ENCODE data around the gene HLA-DOA.
A peak's percentile ranks its signal among the peaks of the same experiment; 100 is the strongest.

The HLA-DOA gene

GRCh38 chr6:32968867-32969684 lies 40.3 kb downstream of the HLA-DOA start:
- peak overlapping the region; percentile 97 for H3K9ac ChIP-seq (ENCODE audit: low read length)
- H3K27me3 ChIP-seq (ENCODE audit: control insufficient read depth in 1 of 2, insufficient read depth in 2 of 2, low read length in 2 of 2), result no peaks in the 10 kb centered on the region
- H3K36me3 ChIP-seq (ENCODE audit: insufficient read depth, low read length), result peaks cover 7% of the 10 kb centered on the region
- H3K4me1 ChIP-seq (ENCODE audit: insufficient read depth, low read length), result peaks cover 14% of the 10 kb centered on the region
- H3K9me3 ChIP-seq (ENCODE audit: low read length), result no peaks in the 10 kb centered on the region
- H3K4me3 ChIP-seq (ENCODE audit: low read depth in 1 of 2, low read length in 2 of 2), result peak overlapping the region; percentile 84 to 98
- H3K27ac ChIP-seq (ENCODE audit: low read depth, low read length), result peak overlapping the region; percentile 100

- Histone ChIP-seq H3K4me3 (ENCODE audit: low read depth in 1 of 2, low read length in 2 of 2) (peak within 1 kb of the TSS; percentile 84 to 98), H3K4me1 (ENCODE audit: insufficient read depth, low read length) (peaks cover 14% of the 10 kb centered on the region), H3K9ac (ENCODE audit: low read length) (peak within 1 kb of the TSS; percentile 97), H3K9me3 (ENCODE audit: low read length) (no peaks in the 10 kb centered on the region), H3K27ac (ENCODE audit: low read depth, low read length) (peak within 1 kb of the TSS; percentile 100), H3K36me3 (ENCODE audit: insufficient read depth, low read length) (peaks cover 7% of the 10 kb centered on the region), H3K27me3 (ENCODE audit: control insufficient read depth in 1 of 2, insufficient read depth in 2 of 2, low read length in 2 of 2) (no peaks in the 10 kb centered on the region)
Observed at GRCh38 chr6:32968093-32968866, 41.1 kb downstream of the HLA-DOA start, which contains the start of gene BRD2. Gene BRD2 (plus strand): TSS chr6:32968594. CDS start chr6:32972899, 4,305 bp downstream.

GRCh38 chr6:32967151-32968091 lies 42.0 kb downstream of the HLA-DOA start:
- H3K36me3 ChIP-seq (ENCODE audit: insufficient read depth, low read length), result no peaks in the 10 kb centered on the region
- H3K27ac ChIP-seq (ENCODE audit: low read depth, low read length), result peak overlapping the region; percentile 100
- peak overlapping the region; percentile 84 to 98 for H3K4me3 ChIP-seq (ENCODE audit: low read depth in 1 of 2, low read length in 2 of 2)
- H3K9me3 ChIP-seq (ENCODE audit: low read length), result no peaks in the 10 kb centered on the region
- H3K27me3 ChIP-seq (ENCODE audit: control insufficient read depth in 1 of 2, insufficient read depth in 2 of 2, low read length in 2 of 2), result no peaks in the 10 kb centered on the region
- H3K9ac ChIP-seq (ENCODE audit: low read length), result peak overlapping the region; percentile 91
- H3K4me1 ChIP-seq (ENCODE audit: insufficient read depth, low read length), result peaks cover 14% of the 10 kb centered on the region

GRCh38 chr6:32964776-32965175 lies 44.6 kb downstream of the HLA-DOA start:
- no peaks in the 10 kb centered on the region for H3K27me3 ChIP-seq (ENCODE audit: control insufficient read depth in 1 of 2, insufficient read depth in 2 of 2, low read length in 2 of 2)
- H3K4me3 ChIP-seq (ENCODE audit: low read depth in 1 of 2, low read length in 2 of 2), result no peak overlapping the region
- H3K9ac ChIP-seq (ENCODE audit: low read length), result no peak overlapping the region
- H3K36me3 ChIP-seq (ENCODE audit: insufficient read depth, low read length), result no peaks in the 10 kb centered on the region
- no peak overlapping the region for H3K27ac ChIP-seq (ENCODE audit: low read depth, low read length)
- no peaks in the 10 kb centered on the region for H3K9me3 ChIP-seq (ENCODE audit: low read length)
- peaks cover 14% of the 10 kb centered on the region for H3K4me1 ChIP-seq (ENCODE audit: insufficient read depth, low read length)

GRCh38 chr6:32963866-32964265 lies 45.5 kb downstream of the HLA-DOA start:
- Histone ChIP-seq H3K27me3 (ENCODE audit: control insufficient read depth in 1 of 2, insufficient read depth in 2 of 2, low read length in 2 of 2) (no peaks in the 10 kb centered on the region), H3K9ac (ENCODE audit: low read length) (no peak overlapping the region), H3K4me3 (ENCODE audit: low read depth in 1 of 2, low read length in 2 of 2) (no peak overlapping the region), H3K36me3 (ENCODE audit: insufficient read depth, low read length) (no peaks in the 10 kb centered on the region), H3K27ac (ENCODE audit: low read depth, low read length) (no peak overlapping the region), H3K9me3 (ENCODE audit: low read length) (no peaks in the 10 kb centered on the region), H3K4me1 (ENCODE audit: insufficient read depth, low read length) (peaks cover 14% of the 10 kb centered on the region)

- no peaks in the 10 kb centered on the region for H3K36me3 ChIP-seq (ENCODE audit: insufficient read depth, low read length)
- peaks cover 9% of the 10 kb centered on the region for H3K4me1 ChIP-seq (ENCODE audit: insufficient read depth, low read length)
- no peak overlapping the region for H3K4me3 ChIP-seq (ENCODE audit: low read depth in 1 of 2, low read length in 2 of 2)
- H3K9me3 ChIP-seq (ENCODE audit: low read length), result no peaks in the 10 kb centered on the region
- no peak overlapping the region for H3K27ac ChIP-seq (ENCODE audit: low read depth, low read length)
- no peak overlapping the region for H3K9ac ChIP-seq (ENCODE audit: low read length)
- no peaks in the 10 kb centered on the region for H3K27me3 ChIP-seq (ENCODE audit: control insufficient read depth in 1 of 2, insufficient read depth in 2 of 2, low read length in 2 of 2)
Observed at GRCh38 chr6:32962213-32962826, 47.1 kb downstream of the HLA-DOA start.

GRCh38 chr6:32960563-32960962 lies 48.8 kb downstream of the HLA-DOA start:
- Histone ChIP-seq H3K9me3 (ENCODE audit: low read length) (no peaks in the 10 kb centered on the region), H3K4me3 (ENCODE audit: low read depth in 1 of 2, low read length in 2 of 2) (no peak overlapping the region), H3K9ac (ENCODE audit: low read length) (no peak overlapping the region), H3K4me1 (ENCODE audit: insufficient read depth, low read length) (no peaks in the 10 kb centered on the region), H3K27ac (ENCODE audit: low read depth, low read length) (no peak overlapping the region), H3K36me3 (ENCODE audit: insufficient read depth, low read length) (no peaks in the 10 kb centered on the region), H3K27me3 (ENCODE audit: control insufficient read depth in 1 of 2, insufficient read depth in 2 of 2, low read length in 2 of 2) (no peaks in the 10 kb centered on the region)

GRCh38 chr6:32956176-32956575 lies 53.2 kb downstream of the HLA-DOA start:
- H3K4me3 ChIP-seq (ENCODE audit: low read depth in 1 of 2, low read length in 2 of 2), result no peak overlapping the region
- H3K9ac ChIP-seq (ENCODE audit: low read length), result no peak overlapping the region
- H3K4me1 ChIP-seq (ENCODE audit: insufficient read depth, low read length), result peaks cover 12% of the 10 kb centered on the region
- no peaks in the 10 kb centered on the region for H3K36me3 ChIP-seq (ENCODE audit: insufficient read depth, low read length)
- no peaks in the 10 kb centered on the region for H3K9me3 ChIP-seq (ENCODE audit: low read length)
- no peak overlapping the region for H3K27ac ChIP-seq (ENCODE audit: low read depth, low read length)
- H3K27me3 ChIP-seq (ENCODE audit: control insufficient read depth in 1 of 2, insufficient read depth in 2 of 2, low read length in 2 of 2), result no peaks in the 10 kb centered on the region

GRCh38 chr6:32954986-32955802 lies 54.2 kb downstream of the HLA-DOA start:
- H3K9ac ChIP-seq (ENCODE audit: low read length), result no peak overlapping the region

GRCh38 chr6:32954267-32954666 lies 55.1 kb downstream of the HLA-DOA start:
- no peak overlapping the region for H3K4me3 ChIP-seq (ENCODE audit: low read depth in 1 of 2, low read length in 2 of 2)
- no peaks in the 10 kb centered on the region for H3K27me3 ChIP-seq (ENCODE audit: control insufficient read depth in 1 of 2, insufficient read depth in 2 of 2, low read length in 2 of 2)
- no peak overlapping the region for H3K27ac ChIP-seq (ENCODE audit: low read depth, low read length)
- H3K4me1 ChIP-seq (ENCODE audit: insufficient read depth, low read length), result peaks cover 12% of the 10 kb centered on the region
- H3K9ac ChIP-seq (ENCODE audit: low read length), result no peak overlapping the region
- no peaks in the 10 kb centered on the region for H3K9me3 ChIP-seq (ENCODE audit: low read length)
- H3K36me3 ChIP-seq (ENCODE audit: insufficient read depth, low read length), result no peaks in the 10 kb centered on the region

More at GRCh38 chr6:32954986-32955802, 54.2 kb downstream of the HLA-DOA start:
- Histone ChIP-seq H3K27me3 (ENCODE audit: control insufficient read depth in 1 of 2, insufficient read depth in 2 of 2, low read length in 2 of 2) (no peaks in the 10 kb centered on the region), H3K36me3 (ENCODE audit: insufficient read depth, low read length) (no peaks in the 10 kb centered on the region), H3K4me3 (ENCODE audit: low read depth in 1 of 2, low read length in 2 of 2) (no peak overlapping the region), H3K4me1 (ENCODE audit: insufficient read depth, low read length) (peaks cover 12% of the 10 kb centered on the region), H3K27ac (ENCODE audit: low read depth, low read length) (no peak overlapping the region), H3K9me3 (ENCODE audit: low read length) (no peaks in the 10 kb centered on the region)

Measured in muscle layer of colon (tissue), 2 donors.